Measurements from ENCODE around the gene SCFD2.
"Not testable (repeated sequence)": the region's sequence is repeated elsewhere in the genome, so short reads cannot be mapped to it uniquely, and the experiment has no call there.

The SCFD2 gene

GRCh38 chr4:53267026-53267425 is 98.8 kb downstream of the SCFD2 start:
- no peak for DNase-seq (ENCODE audit: low read depth in 2 of 2, low spot score in 1 of 2)

- not testable (repeated sequence) for DNase-seq (ENCODE audit: low read depth in 2 of 2, low spot score in 1 of 2)
Observed at GRCh38 chr4:53255986-53256385, 109.9 kb downstream of the SCFD2 start.

GRCh38 chr4:53240573-53240972 is 125.3 kb downstream of the SCFD2 start:
- DNase-seq (ENCODE audit: low read depth in 2 of 2, low spot score in 1 of 2) = no peak

- not testable (repeated sequence) for DNase-seq (ENCODE audit: low read depth in 2 of 2, low spot score in 1 of 2)
Observed at GRCh38 chr4:53238352-53238751, 127.5 kb downstream of the SCFD2 start.

GRCh38 chr4:53237811-53238210 is 128.1 kb downstream of the SCFD2 start:
- DNase-seq (ENCODE audit: low read depth in 2 of 2, low spot score in 1 of 2) = not testable (repeated sequence)

- not testable (repeated sequence) for DNase-seq (ENCODE audit: low read depth in 2 of 2, low spot score in 1 of 2)
Observed at GRCh38 chr4:53236624-53237023, 129.2 kb downstream of the SCFD2 start.

GRCh38 chr4:53235547-53235946 is 130.3 kb downstream of the SCFD2 start:
- DNase-seq (ENCODE audit: low read depth in 2 of 2, low spot score in 1 of 2) = no peak

GRCh38 chr4:53234669-53235068 is 131.2 kb downstream of the SCFD2 start:
- no peak for DNase-seq (ENCODE audit: low read depth in 2 of 2, low spot score in 1 of 2)

GRCh38 chr4:53234111-53234510 is 131.8 kb downstream of the SCFD2 start:
- no peak for DNase-seq (ENCODE audit: low read depth in 2 of 2, low spot score in 1 of 2)

- DNase-seq (ENCODE audit: low read depth in 2 of 2, low spot score in 1 of 2) = no peak
Observed at GRCh38 chr4:53233114-53233795, 132.6 kb downstream of the SCFD2 start.

GRCh38 chr4:53232371-53232770 is 133.5 kb downstream of the SCFD2 start:
- DNase-seq (ENCODE audit: low read depth in 2 of 2, low spot score in 1 of 2) = no peak

GRCh38 chr4:53228036-53228435 is 137.8 kb downstream of the SCFD2 start:
- DNase-seq (ENCODE audit: low read depth in 2 of 2, low spot score in 1 of 2) = no peak

- no peak for DNase-seq (ENCODE audit: low read depth in 2 of 2, low spot score in 1 of 2)
Observed at GRCh38 chr4:53227451-53227850, 138.4 kb downstream of the SCFD2 start.

GRCh38 chr4:53221832-53222480 is 143.9 kb downstream of the SCFD2 start:
- DNase-seq (ENCODE audit: low read depth in 2 of 2, low spot score in 1 of 2) = no peak

- not testable (repeated sequence) for DNase-seq (ENCODE audit: low read depth in 2 of 2, low spot score in 1 of 2)
Observed at GRCh38 chr4:53219148-53219547, 146.7 kb downstream of the SCFD2 start.

GRCh38 chr4:53208753-53209152 is 157.1 kb downstream of the SCFD2 start:
- DNase-seq (ENCODE audit: low read depth in 2 of 2, low spot score in 1 of 2) = no peak

GRCh38 chr4:53205970-53206369 is 159.9 kb downstream of the SCFD2 start:
- DNase-seq (ENCODE audit: low read depth in 2 of 2, low spot score in 1 of 2) = no peak

GRCh38 chr4:53199356-53199755 is 166.5 kb downstream of the SCFD2 start:
- no peak for DNase-seq (ENCODE audit: low read depth in 2 of 2, low spot score in 1 of 2)

GRCh38 chr4:53197772-53198142 is 168.1 kb downstream of the SCFD2 start:
- no peak for DNase-seq (ENCODE audit: low read depth in 2 of 2, low spot score in 1 of 2)

- DNase-seq (ENCODE audit: low read depth in 2 of 2, low spot score in 1 of 2) = no peak
Observed at GRCh38 chr4:53196882-53197771, 168.7 kb downstream of the SCFD2 start.

- no peak for DNase-seq (ENCODE audit: low read depth in 2 of 2, low spot score in 1 of 2)
Observed at GRCh38 chr4:53195815-53196661, 169.8 kb downstream of the SCFD2 start.
